MCF 10A (cell line): ENCODE results near the gene KIF1A. TPM values are rescaled to one million over a fixed set of nuclear protein-coding genes. Genes with fewer than 3 reads are reported as not detected.

ENCODE experiments used
- BruUV-seq: library from RNA; stranded (reverse); fragments of 400-500 nt; replicated peaks from 2 replicates; lab custom pipeline; 2021; lab: Mats Ljungman, UMichigan
- CTCF ChIA-PET: fragments of 300-600 bp; sonication (Branson Sonifier 250); formaldehyde crosslinking; extraction: SDS; loops from one replicate; lab custom pipeline; 2021; ENCODE audit warnings: antibody characterized with exemption, inconsistent platforms; lab: Yijun Ruan, JAX
- POLR2A ChIA-PET: fragments of 300-600, 350-650 bp; sonication (Branson Sonifier 250); formaldehyde crosslinking; extraction: SDS; loops from one replicate; lab custom pipeline; 2020; ENCODE audit warnings: antibody characterized with exemption, inconsistent platforms; lab: Yijun Ruan, JAX
- DNase-seq: peaks from one replicate; pipeline ENCODE4 v3.0.0-alpha.2; 2018; ENCODE audit not compliant: unreplicated experiment
- H3K27ac Mint-ChIP-seq: one replicate; pipeline ENCODE4 v1.8.0; 2022; ENCODE audit warnings: mild to moderate bottlenecking, low read depth, mixed read lengths; ENCODE audit not compliant: unreplicated experiment
- H3K27me3 Mint-ChIP-seq: one replicate; pipeline ENCODE4 v1.8.0; 2022; ENCODE audit warnings: mixed read lengths; ENCODE audit not compliant: insufficient read depth, unreplicated experiment
- H3K36me3 Mint-ChIP-seq: one replicate; pipeline ENCODE4 v1.8.0; 2022; ENCODE audit warnings: mild to moderate bottlenecking, moderate library complexity, mixed read lengths; ENCODE audit not compliant: insufficient read depth, unreplicated experiment
- H3K4me1 Mint-ChIP-seq: one replicate; pipeline ENCODE4 v1.8.0; 2022; ENCODE audit warnings: mixed read lengths; ENCODE audit not compliant: insufficient read depth, unreplicated experiment
- H3K4me3 Mint-ChIP-seq: one replicate; pipeline ENCODE4 v1.8.0; 2022; ENCODE audit warnings: mild to moderate bottlenecking, moderate library complexity, mixed read lengths; ENCODE audit not compliant: unreplicated experiment
- H3K9me3 Mint-ChIP-seq: one replicate; pipeline ENCODE4 v1.8.0; 2022; ENCODE audit warnings: mixed read lengths; ENCODE audit not compliant: unreplicated experiment
- intact Hi-C: fragments of 100-400 bp; cut with micrococcal nuclease; formaldehyde crosslinking; loops from 2 replicates; pipeline ENCODE4 v1.14.1; 2022
- total RNA-seq: library from RNA; stranded (reverse); gene quantifications from 2 replicates; pipeline ENCODE4 v1.2.3, GENCODE V29; 2022
- TF ChIP-seq, protein P1 (sequence below): fragments of 200-600 bp; IDR thresholded peaks from one replicate; pipeline ENCODE4 v1.8.0; 2022; ENCODE audit warnings: antibody characterized with exemption, mild to moderate bottlenecking; ENCODE audit not compliant: unreplicated experiment

KIF1A gene
- total RNA-seq, 1 experiment from 2014 or later, result not detected

DNA sequence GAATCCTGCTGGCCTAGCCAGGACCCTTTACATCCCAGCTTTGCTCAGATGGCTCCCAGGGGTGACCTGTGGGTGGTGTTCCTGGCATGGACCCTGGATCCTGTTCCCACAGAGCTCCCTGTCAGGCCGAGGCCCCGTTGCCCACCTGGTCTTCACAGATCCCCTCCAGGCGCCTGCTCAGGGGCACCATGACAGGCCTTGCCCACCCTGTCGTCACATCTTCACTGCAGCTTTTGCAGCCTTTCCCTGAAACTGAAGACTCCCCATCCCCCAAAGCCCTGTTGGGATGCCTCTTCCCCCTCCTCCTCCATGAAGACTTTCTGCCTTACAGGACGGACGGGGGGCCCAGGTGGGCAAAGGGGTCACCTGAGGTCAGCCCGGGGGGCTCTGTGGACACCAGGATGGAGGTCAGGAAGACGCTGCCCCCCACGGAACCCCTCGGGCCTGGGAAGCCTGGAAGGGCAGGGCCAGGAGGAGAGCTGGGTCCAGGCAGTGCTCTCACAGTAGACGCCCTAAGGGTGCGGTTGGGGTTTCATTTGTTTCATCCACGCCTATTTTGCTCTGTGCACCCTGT lies 13.0 kb upstream of the KIF1A start:
- Mint-ChIP-seq H3K4me1 (no peaks in the 10 kb centered on the region), H3K27ac (no peak overlapping the region), H3K27me3 (peaks cover 56% of the 10 kb centered on the region), H3K4me3 (no peak overlapping the region), H3K36me3 (no peaks in the 10 kb centered on the region), H3K9me3 (no peaks in the 10 kb centered on the region)
- CTCF ChIA-PET, result interaction anchor here (0.6 kb wide), 1 partner anchor 173 kb away, joined by 3 read pairs; no protein-coding TSS in a partner anchor
- no peak for DNase-seq
- TF ChIP-seq, protein P1, sequence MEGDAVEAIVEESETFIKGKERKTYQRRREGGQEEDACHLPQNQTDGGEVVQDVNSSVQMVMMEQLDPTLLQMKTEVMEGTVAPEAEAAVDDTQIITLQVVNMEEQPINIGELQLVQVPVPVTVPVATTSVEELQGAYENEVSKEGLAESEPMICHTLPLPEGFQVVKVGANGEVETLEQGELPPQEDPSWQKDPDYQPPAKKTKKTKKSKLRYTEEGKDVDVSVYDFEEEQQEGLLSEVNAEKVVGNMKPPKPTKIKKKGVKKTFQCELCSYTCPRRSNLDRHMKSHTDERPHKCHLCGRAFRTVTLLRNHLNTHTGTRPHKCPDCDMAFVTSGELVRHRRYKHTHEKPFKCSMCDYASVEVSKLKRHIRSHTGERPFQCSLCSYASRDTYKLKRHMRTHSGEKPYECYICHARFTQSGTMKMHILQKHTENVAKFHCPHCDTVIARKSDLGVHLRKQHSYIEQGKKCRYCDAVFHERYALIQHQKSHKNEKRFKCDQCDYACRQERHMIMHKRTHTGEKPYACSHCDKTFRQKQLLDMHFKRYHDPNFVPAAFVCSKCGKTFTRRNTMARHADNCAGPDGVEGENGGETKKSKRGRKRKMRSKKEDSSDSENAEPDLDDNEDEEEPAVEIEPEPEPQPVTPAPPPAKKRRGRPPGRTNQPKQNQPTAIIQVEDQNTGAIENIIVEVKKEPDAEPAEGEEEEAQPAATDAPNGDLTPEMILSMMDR, result no peak
- no TSS peak for BruUV-seq
- POLR2A ChIA-PET, result no interaction called here
- intact Hi-C loops, result no loop called here

DNA sequence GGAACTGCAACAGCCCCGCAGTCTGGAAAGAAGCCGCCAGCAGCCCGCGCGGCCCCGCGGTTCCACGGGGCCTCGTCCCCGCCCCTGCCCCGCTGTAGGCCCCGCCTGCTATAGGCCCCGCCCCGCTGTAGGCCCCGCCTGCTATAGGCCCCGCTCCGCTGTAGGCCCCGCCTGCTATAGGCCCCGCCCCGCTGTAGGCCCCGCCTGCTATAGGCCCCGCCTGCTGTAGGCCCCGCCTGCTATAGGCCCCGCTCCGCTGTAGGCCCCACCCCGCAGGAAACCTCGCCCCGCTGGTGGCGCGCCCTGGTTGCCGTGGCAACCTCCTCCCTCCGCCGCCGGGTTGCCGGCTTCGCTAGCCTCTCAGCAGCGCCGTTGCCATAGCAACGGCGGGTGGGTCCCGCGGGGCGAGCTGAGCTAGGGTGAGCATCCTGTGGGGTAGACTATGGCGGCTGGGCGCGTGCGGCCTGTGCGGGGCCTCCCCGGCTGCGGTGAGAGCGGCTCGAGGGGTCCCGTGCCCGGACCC lies 12.2 kb upstream of the KIF1A start:
- CTCF ChIA-PET, result no interaction called here
- no peaks in the 10 kb centered on the region for H3K4me1 Mint-ChIP-seq
- TF ChIP-seq, protein P1, result no peak
- POLR2A ChIA-PET, result no interaction called here
- H3K4me3 Mint-ChIP-seq, result no peak overlapping the region
- peak; percentile 70 for DNase-seq
- peaks cover 56% of the 10 kb centered on the region for H3K27me3 Mint-ChIP-seq
- H3K36me3 Mint-ChIP-seq, result no peaks in the 10 kb centered on the region
- no TSS peak for BruUV-seq
- intact Hi-C loops, result no loop called here
- H3K27ac Mint-ChIP-seq, result no peak overlapping the region
- no peaks in the 10 kb centered on the region for H3K9me3 Mint-ChIP-seq

DNA sequence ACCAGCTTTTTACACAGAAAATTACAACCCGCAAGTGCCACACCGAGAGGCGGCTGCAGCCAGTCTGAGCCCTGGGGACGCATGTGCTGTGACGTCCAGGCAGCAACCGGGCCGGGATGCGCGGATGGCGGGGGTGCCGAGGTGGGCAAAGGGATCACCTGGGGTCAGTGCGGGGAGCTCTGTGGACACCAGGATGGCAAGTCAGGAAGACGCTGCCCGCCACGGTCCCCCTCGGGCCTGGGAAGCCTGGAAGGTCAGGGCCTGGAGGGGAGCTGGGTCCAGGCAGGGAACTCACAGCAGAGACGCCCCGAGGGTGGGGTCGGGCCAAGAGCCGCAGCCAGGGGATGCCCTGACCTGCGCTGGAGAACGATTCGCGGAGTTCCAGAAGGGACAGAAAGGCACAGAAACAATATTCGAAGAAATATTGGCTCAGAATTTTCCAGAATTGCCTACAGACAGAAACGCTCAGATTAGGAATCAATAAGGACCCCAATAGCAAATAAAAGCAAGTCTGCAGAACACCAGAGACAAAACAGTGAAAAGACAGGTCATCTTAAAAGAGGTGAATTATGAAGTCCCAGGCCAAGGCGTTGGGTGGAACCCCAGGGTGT lies 11.7 kb upstream of the KIF1A start:
- Mint-ChIP-seq H3K4me3 (no peak overlapping the region), H3K9me3 (no peaks in the 10 kb centered on the region), H3K36me3 (no peaks in the 10 kb centered on the region), H3K27ac (no peak overlapping the region), H3K4me1 (no peaks in the 10 kb centered on the region), H3K27me3 (peaks cover 55% of the 10 kb centered on the region)
- intact Hi-C loops, result no loop called here
- no TSS peak for BruUV-seq
- no peak for DNase-seq
- ChIA-PET POLR2A (no interaction called here), CTCF (no interaction called here)
- TF ChIP-seq, protein P1, result no peak

DNA sequence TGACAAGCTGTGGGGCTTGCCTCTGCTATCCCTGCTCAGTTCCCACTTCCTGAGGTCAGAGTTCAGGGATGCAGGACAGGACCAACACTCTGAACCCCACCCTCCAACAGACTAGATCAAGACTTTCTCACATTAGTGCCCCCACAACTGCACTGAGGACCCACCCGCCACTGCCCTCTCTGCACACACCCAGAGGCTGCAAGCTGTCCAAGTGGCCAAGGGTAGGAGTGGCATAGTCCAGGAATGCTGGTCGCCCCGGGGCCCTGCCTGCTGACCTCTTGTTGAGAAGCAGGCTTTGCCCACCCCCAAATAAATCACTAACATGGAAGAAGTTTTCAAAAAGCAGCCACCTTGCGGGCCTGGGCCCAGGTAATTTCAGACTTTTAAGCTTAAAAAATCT lies 5.5 kb upstream of the KIF1A start:
- no peak for DNase-seq
- no TSS peak for BruUV-seq

More for the DNA sequence above, 5.5 kb upstream of the KIF1A start:
- Mint-ChIP-seq H3K27ac (no peak overlapping the region), H3K27me3 (peaks cover 96% of the 10 kb centered on the region), H3K4me1 (no peaks in the 10 kb centered on the region), H3K4me3 (no peak overlapping the region), H3K9me3 (peaks cover 8% of the 10 kb centered on the region), H3K36me3 (no peaks in the 10 kb centered on the region)
- TF ChIP-seq, protein P1, result no peak
- ChIA-PET POLR2A (no interaction called here), CTCF (interaction anchor here (0.6 to 1.6 kb wide), 2 partner anchors 15 to 260 kb away, joined by 3 to 5 read pairs; no protein-coding TSS in a partner anchor)
- intact Hi-C loops, result no loop called here
